ENCODE data around the gene RHOG. TPM values are rescaled to one million over a fixed set of nuclear protein-coding genes. Genes with fewer than 3 reads are reported as not detected.
A peak's percentile ranks its signal among the peaks of the same experiment; 100 is the strongest.

The RHOG gene
- polyA plus RNA-seq, 2 of the 4 experiments (the other 2 are of a cell fraction): 41.1 to 64.3 TPM

- ChIA-PET CTCF (interaction anchor here (0.8 to 27.8 kb wide), 4 partner anchors 9 to 232 kb away, joined by 3 to 919 read pairs (median 12); partner anchors contain the start of genes PGAP2 and STIM1), POLR2A (no interaction called here)
- TF ChIP-seq EHMT2 (IDR thresholded peaks at IDR 0.05; ENCODE audit: low read depth) (no peak), BCL3 (IDR thresholded peaks at IDR 0.05) (no peak), FOXS1 (CRISPR knock-in tag; IDR thresholded peaks at IDR 0.05) (no peak), JUNB (IDR thresholded peaks at IDR 0.05) (no peak), RFX5 (IDR thresholded peaks at IDR 0.05) (no peak), RAD21 (conservative IDR thresholded peaks at IDR 0.05 in 1 of 2, IDR thresholded peaks at IDR 0.05 in 1 of 2) (no peak), RCOR1 (IDR thresholded peaks at IDR 0.05; ENCODE audit: low read depth, low read length) (no peak), ZSCAN20 (CRISPR knock-in tag; IDR thresholded peaks at IDR 0.05) (no peak), POLR2AphosphoS2 (conservative IDR thresholded peaks at IDR 0.05; ENCODE audit: low read length) (no peak), E2F6 (IDR thresholded peaks at IDR 0.05; ENCODE audit: borderline replicate concordance, low read depth) (no peak), BHLHE40 (IDR thresholded peaks at IDR 0.05; ENCODE audit: low read depth, low read length) (no peak)
- Histone ChIP-seq H3K9me3 (no peaks in the 10 kb centered on the region), H3K4me1 (peaks cover 45% of the 10 kb centered on the region), H3K4me2 (0 out of 3 replicates have a peak overlapping the region, but pooled peaks have one; percentile 84), H3K4me3 (no peak overlapping the region), H3K27ac (no peak overlapping the region)
- DNase-seq (ENCODE audit: low read depth in 1 of 2, low spot score in 1 of 2): no peak
- ATAC-seq: no peak
- no peak for FAIRE-seq
- WGBS (ENCODE audit: missing lambda C conversion rate): 94% methylated on average over 1 of the region's 1 CpG
Observed at GRCh38 chr11:3837793-3838192, 3.0 kb downstream of the RHOG start.

GRCh38 chr11:3836903-3837302 lies 3.9 kb downstream of the RHOG start:
- no peak for TF ChIP-seq PBX3 (IDR thresholded peaks at IDR 0.05)
- no peak for TF ChIP-seq MAZ (IDR thresholded peaks at IDR 0.05; ENCODE audit: borderline replicate concordance, low read depth, low read length)
- no peak for TF ChIP-seq POLR2A (IDR thresholded peaks at IDR 0.05; ENCODE audit: low read length)
- no peak for TF ChIP-seq HOXB5 (CRISPR knock-in tag; IDR thresholded peaks at IDR 0.05)
- TF ChIP-seq JUN (IDR thresholded peaks at IDR 0.05): no peak
- no peak for TF ChIP-seq GATA3 (IDR thresholded peaks at IDR 0.05; ENCODE audit: borderline replicate concordance)
- no peak for TF ChIP-seq MYC (IDR thresholded peaks at IDR 0.05; ENCODE audit: borderline replicate concordance, low read length)
- TF ChIP-seq NPAS2 (CRISPR knock-in tag; IDR thresholded peaks at IDR 0.05; ENCODE audit: borderline replicate concordance): no peak
- TF ChIP-seq RNF2 (IDR thresholded peaks at IDR 0.05; ENCODE audit: borderline replicate concordance, low read depth): no peak
- TF ChIP-seq ATOH8 (CRISPR knock-in tag; IDR thresholded peaks at IDR 0.05; ENCODE audit: low read depth): no peak
- no peak for TF ChIP-seq USF2 (IDR thresholded peaks at IDR 0.05)
- no peak for TF ChIP-seq SMC3 (IDR thresholded peaks at IDR 0.05)
- TF ChIP-seq NR3C1 (IDR thresholded peaks at IDR 0.05): no peak
- TF ChIP-seq REST (IDR thresholded peaks at IDR 0.05): no peak
- TF ChIP-seq CBX2 (IDR thresholded peaks at IDR 0.05; ENCODE audit: borderline replicate concordance, low read depth): no peak
- no peak for TF ChIP-seq JUNB (IDR thresholded peaks at IDR 0.05)
- no peak for TF ChIP-seq BHLHE40 (IDR thresholded peaks at IDR 0.05; ENCODE audit: low read depth, low read length)
- ATAC-seq (no peak), FAIRE-seq (no peak), DNase-seq (ENCODE audit: low read depth in 1 of 2, low spot score in 1 of 2) (no peak)
- H3K4me1 ChIP-seq: peaks cover 41% of the 10 kb centered on the region
- 85% methylated on average over 5 of the region's 5 CpGs for WGBS (ENCODE audit: missing lambda C conversion rate)
- H3K27ac ChIP-seq: no peak overlapping the region
- H3K4me3 ChIP-seq: no peak overlapping the region
- POLR2A ChIA-PET: interaction anchor here (0.6 kb wide), 1 partner anchor 499 kb away, joined by 3 read pairs; no protein-coding TSS in a partner anchor
- no peak overlapping the region for H3K4me2 ChIP-seq
- H3K9me3 ChIP-seq: no peaks in the 10 kb centered on the region
- CTCF ChIA-PET: interaction anchor here (0.6 to 27.8 kb wide), 7 partner anchors 10 to 233 kb away, joined by 3 to 919 read pairs (median 5); partner anchors contain the start of genes PGAP2 and STIM1
